HCT116 (cell line): ENCODE measurements around the gene RASSF6. TPM values are rescaled to one million over a fixed set of nuclear protein-coding genes. Genes with fewer than 3 reads are reported as not detected.

Experiments
- ATAC-seq: fragments of 200-7000 bp; cut with Tn5 transposase; 2 replicates; pipeline ENCODE4 v1.9.1; 2020; ENCODE audit warnings: mild to moderate bottlenecking, moderate library complexity
- BruUV-seq: library from RNA; stranded (reverse); fragments of 400-500 nt; replicated peaks from 2 replicates; lab custom pipeline; 2021; lab: Mats Ljungman, UMichigan
- CTCF ChIA-PET: fragments of 300-600 bp; sonication (Branson Sonifier 250); formaldehyde crosslinking; loops from one replicate; lab custom pipeline; 2021; ENCODE audit warnings: antibody characterized with exemption; lab: Charles Lee
- POLR2A ChIA-PET: fragments of 300-600, 350-600 bp; sonication (Branson Sonifier 250); formaldehyde crosslinking; loops from one replicate; lab custom pipeline; 2021; ENCODE audit warnings: antibody characterized with exemption; lab: Charles Lee
- RAD21 ChIA-PET, 2 experiments: fragments of 300-600 bp; sonication (Branson Sonifier 250); formaldehyde crosslinking; loops; one replicate each; lab custom pipeline; 2023; ENCODE audit warnings: low total read pairs in 2 of 2; ENCODE audit not compliant: uncharacterized antibody in 2 of 2, unreplicated experiment in 2 of 2, low non-redundant PET in 1 of 2; lab: Charles Lee
- DNase-seq: peaks from one replicate; pipeline ENCODE4 v3.0.0-alpha.2; 2010; ENCODE audit warnings: low read depth, low spot score
- H2AFZ ChIP-seq: fragments of 200-600 bp; shearing (Covaris generic), sonication (generic); 2 replicates; pipeline ENCODE4 v1.6.1; 2017; ENCODE audit warnings: low read depth, mixed run types, mixed read lengths, antibody characterized with exemption, low read length; ENCODE audit not compliant: poor library complexity, severe bottlenecking
- H3K27ac ChIP-seq: 2 replicates; pipeline ENCODE4 v1.5.1; 2012; ENCODE audit warnings: low read depth, low read length
- H3K27me3 ChIP-seq: fragments of 200-600 bp; sonication (generic); 2 replicates; pipeline ENCODE4 v1.6.1; 2016; ENCODE audit warnings: mixed run types, low read length, mixed read lengths; ENCODE audit not compliant: insufficient read depth
- H3K36me3 ChIP-seq, 2 experiments: fragments of 200-500 bp in 1 of 2; fragments of 200-600 bp in 1 of 2; sonication (Bioruptor generic) in 1 of 2; sonication (generic) in 1 of 2; 2 replicates each; pipeline versions ENCODE4 v1.5.1 to v1.6.1; 2014 to 2016; ENCODE audit warnings: low read length in 2 of 2, inconsistent platforms in 1 of 2, mixed read lengths in 1 of 2, mixed run types in 1 of 2; ENCODE audit not compliant: insufficient read depth in 2 of 2, control insufficient read depth in 1 of 2
- H3K4me1 ChIP-seq, 2 experiments: fragments of 200-600 bp in 1 of 2; sonication (generic) in 1 of 2; 2 replicates each; pipeline versions ENCODE4 v1.5.1 to v1.6.1; 2012 to 2017; ENCODE audit warnings: low read length in 2 of 2, inconsistent platforms in 1 of 2, mild to moderate bottlenecking in 1 of 2, mixed read lengths in 1 of 2, mixed run types in 1 of 2, moderate library complexity in 1 of 2; ENCODE audit not compliant: insufficient read depth in 2 of 2, control insufficient read depth in 1 of 2
- H3K4me2 ChIP-seq: fragments of 200-600 bp; sonication (generic); 2 replicates; pipeline ENCODE4 v1.6.1; 2017; ENCODE audit warnings: mixed run types, low read length, mixed read lengths
- H3K4me3 ChIP-seq, 2 experiments: fragments of 200-600 bp in 1 of 2; sonication (generic) in 1 of 2; replicated peaks in 1 of 2; 2 replicates each; pipeline ENCODE4 v1.5.1; 2011 to 2016; ENCODE audit warnings: low read length in 2 of 2, control low read depth in 1 of 2, low read depth in 1 of 2, mild to moderate bottlenecking in 1 of 2, mixed read lengths in 1 of 2, mixed run types in 1 of 2
- H3K79me2 ChIP-seq: fragments of 200-600 bp; sonication (generic); 2 replicates; pipeline ENCODE4 v1.6.1; 2017; ENCODE audit warnings: mild to moderate bottlenecking, mixed run types, low read length, moderate library complexity, mixed read lengths; ENCODE audit not compliant: insufficient read depth
- H3K9ac ChIP-seq: fragments of 200-600 bp; sonication (generic); 2 replicates; pipeline ENCODE4 v1.6.1; 2016; ENCODE audit warnings: low read length, mixed read lengths
- H3K9me2 ChIP-seq: fragments of 200-600 bp; sonication (generic), shearing (Covaris generic); 2 replicates; pipeline ENCODE4 v1.6.1; 2017; ENCODE audit warnings: mixed run types, mild to moderate bottlenecking, moderate library complexity; ENCODE audit not compliant: insufficient read depth
- H3K9me3 ChIP-seq, 2 experiments: fragments of 200-500 bp in 1 of 2; fragments of 200-600 bp in 1 of 2; sonication (Bioruptor generic) in 1 of 2; sonication (generic) in 1 of 2; 2 replicates each; pipeline ENCODE4 v1.6.1; 2014 to 2017; ENCODE audit warnings: low read length in 2 of 2, mixed read lengths in 2 of 2, inconsistent platforms in 1 of 2, low read depth in 1 of 2, mild to moderate bottlenecking in 1 of 2, mixed run types in 1 of 2, moderate library complexity in 1 of 2; ENCODE audit not compliant: control insufficient read depth in 1 of 2, insufficient read depth in 1 of 2
- H4K20me1 ChIP-seq: fragments of 200-600 bp; sonication (generic), shearing (Covaris generic); 2 replicates; pipeline ENCODE4 v1.6.1; 2017; ENCODE audit warnings: mixed run types, mild to moderate bottlenecking, moderate library complexity; ENCODE audit not compliant: insufficient read depth
- CBX3 ChIP-seq: IDR thresholded peaks from 2 replicates; pipeline ENCODE4 v1.6.1; 2012; ENCODE audit warnings: low read depth
- CEBPB ChIP-seq: IDR thresholded peaks from 2 replicates; pipeline ENCODE4 v1.6.1; 2012; ENCODE audit warnings: low read depth
- EGR1 ChIP-seq: IDR thresholded peaks from 2 replicates; pipeline ENCODE4 v1.6.1; 2012; ENCODE audit warnings: low read depth
- EZH2 ChIP-seq: fragments of 200-600 bp; sonication (generic); IDR thresholded peaks from 2 replicates; pipeline ENCODE4 v1.6.1; 2017; ENCODE audit warnings: antibody characterized with exemption, mixed run types
- EZH2phosphoT487 ChIP-seq: fragments of 200-600 bp; IDR thresholded peaks from 2 replicates; pipeline ENCODE4 v1.6.1; 2018; ENCODE audit warnings: antibody characterized with exemption, borderline replicate concordance
- FOSL1 ChIP-seq: IDR thresholded peaks from 2 replicates; pipeline ENCODE4 v1.6.1; 2012; ENCODE audit warnings: low read depth
- POLR2AphosphoS5 ChIP-seq: IDR thresholded peaks from 2 replicates; pipeline ENCODE4 v1.6.1; 2011; ENCODE audit warnings: mild to moderate bottlenecking, low read depth, low read length, moderate library complexity
- SIN3A ChIP-seq: IDR thresholded peaks from 2 replicates; pipeline ENCODE4 v1.6.1; 2012; ENCODE audit warnings: low read depth
- SRF ChIP-seq: IDR thresholded peaks from 2 replicates; pipeline ENCODE4 v1.6.1; 2012; ENCODE audit warnings: low read depth
- YY1 ChIP-seq: IDR thresholded peaks from 2 replicates; pipeline ENCODE4 v1.6.1; 2011; ENCODE audit warnings: low read length, low read depth, moderate library complexity, mild to moderate bottlenecking; ENCODE audit not compliant: insufficient replicate concordance; ENCODE audit errors: extremely low read depth
- ZBTB33 ChIP-seq: IDR thresholded peaks from 2 replicates; pipeline ENCODE4 v1.6.1; 2011; ENCODE audit warnings: mild to moderate bottlenecking, low read length, moderate library complexity; ENCODE audit not compliant: insufficient replicate concordance; ENCODE audit errors: extremely low read depth
- ZFX ChIP-seq: fragments of 450-650 bp; IDR thresholded peaks from 2 replicates; pipeline ENCODE4 v1.6.1; 2017
- ZNF274 ChIP-seq: fragments of 200-500 bp; sonication (Bioruptor generic); IDR thresholded peaks from 2 replicates; pipeline ENCODE4 v1.6.1; 2014; ENCODE audit warnings: mild to moderate bottlenecking, low read depth, low read length, inconsistent platforms
- intact Hi-C: fragments of 100-400 bp; cut with micrococcal nuclease; formaldehyde crosslinking; loops from 2 replicates; pipeline ENCODE4 v1.10.0; 2022
- total RNA-seq: library from RNA; stranded (reverse); gene quantifications from one replicate; pipeline ENCODE4 v1.2.1, GENCODE V29; 2021; ENCODE audit not compliant: unreplicated experiment
- TF ChIP-seq, protein P1 (sequence below), 3 experiments: fragments of 200-600 bp in 1 of 3; sonication (generic) in 1 of 3; IDR thresholded peaks in 2 of 3; conservative IDR thresholded peaks in 1 of 3; 2 replicates each; pipeline ENCODE4 v1.5.1; 2012 to 2017; ENCODE audit warnings: low read depth in 2 of 3, low read length in 2 of 3, antibody characterized with exemption in 1 of 3, borderline replicate concordance in 1 of 3, control low read depth in 1 of 3, mild to moderate bottlenecking in 1 of 3, mixed read lengths in 1 of 3, mixed run types in 1 of 3, moderate library complexity in 1 of 3; ENCODE audit not compliant: insufficient read depth in 1 of 3
- TF ChIP-seq, protein P2 (sequence below): IDR thresholded peaks from 2 replicates; pipeline ENCODE4 v1.6.1; 2012; ENCODE audit warnings: low read depth

The RASSF6 gene
- total RNA-seq, 1 experiment from 2014 or later, result 1.1 TPM

- ChIA-PET CTCF (interaction anchor here (0.9 to 1.7 kb wide), 5 partner anchors 10 to 559 kb away, joined by 3 to 9 read pairs (median 4); no protein-coding TSS in a partner anchor), RAD21 (no interaction called here), POLR2A (no interaction called here)
- intact Hi-C loops, result no loop called here
- DNase-seq (no peak), ATAC-seq (no peak)
- H3K36me3 ChIP-seq, result no peaks in the 10 kb centered on the region
- no peaks in the 10 kb centered on the region for H4K20me1 ChIP-seq
- no peaks in the 10 kb centered on the region for H3K9me3 ChIP-seq
- H3K27ac ChIP-seq, result no peak overlapping the region
- H3K4me1 ChIP-seq, result no peaks in the 10 kb centered on the region
- no peak overlapping the region for H3K9ac ChIP-seq
- no peak overlapping the region for H3K4me3 ChIP-seq
- no peaks in the 10 kb centered on the region for H3K27me3 ChIP-seq
- H3K79me2 ChIP-seq, result no peaks in the 10 kb centered on the region
- no peaks in the 10 kb centered on the region for H3K9me2 ChIP-seq
- H2AFZ ChIP-seq, result no peak overlapping the region
- TF ChIP-seq POLR2AphosphoS5 (no peak), EGR1 (no peak), CBX3 (no peak), EZH2 (no peak), ZNF274 (no peak), ZBTB33 (no peak), CEBPB (no peak), YY1 (no peak), FOSL1 (no peak), EZH2phosphoT487 (no peak), SIN3A (no peak), ZFX (no peak), SRF (no peak)
- TF ChIP-seq, protein P1, sequence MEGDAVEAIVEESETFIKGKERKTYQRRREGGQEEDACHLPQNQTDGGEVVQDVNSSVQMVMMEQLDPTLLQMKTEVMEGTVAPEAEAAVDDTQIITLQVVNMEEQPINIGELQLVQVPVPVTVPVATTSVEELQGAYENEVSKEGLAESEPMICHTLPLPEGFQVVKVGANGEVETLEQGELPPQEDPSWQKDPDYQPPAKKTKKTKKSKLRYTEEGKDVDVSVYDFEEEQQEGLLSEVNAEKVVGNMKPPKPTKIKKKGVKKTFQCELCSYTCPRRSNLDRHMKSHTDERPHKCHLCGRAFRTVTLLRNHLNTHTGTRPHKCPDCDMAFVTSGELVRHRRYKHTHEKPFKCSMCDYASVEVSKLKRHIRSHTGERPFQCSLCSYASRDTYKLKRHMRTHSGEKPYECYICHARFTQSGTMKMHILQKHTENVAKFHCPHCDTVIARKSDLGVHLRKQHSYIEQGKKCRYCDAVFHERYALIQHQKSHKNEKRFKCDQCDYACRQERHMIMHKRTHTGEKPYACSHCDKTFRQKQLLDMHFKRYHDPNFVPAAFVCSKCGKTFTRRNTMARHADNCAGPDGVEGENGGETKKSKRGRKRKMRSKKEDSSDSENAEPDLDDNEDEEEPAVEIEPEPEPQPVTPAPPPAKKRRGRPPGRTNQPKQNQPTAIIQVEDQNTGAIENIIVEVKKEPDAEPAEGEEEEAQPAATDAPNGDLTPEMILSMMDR (IDR thresholded peaks at IDR 0.05 in 2 of 3, conservative IDR thresholded peaks at IDR 0.05 in 1 of 3; ENCODE audit: borderline replicate concordance in 1 of 3, insufficient read depth in 1 of 3, low read depth in 2 of 3, low read length in 2 of 3), result no peak
- TF ChIP-seq, protein P2, sequence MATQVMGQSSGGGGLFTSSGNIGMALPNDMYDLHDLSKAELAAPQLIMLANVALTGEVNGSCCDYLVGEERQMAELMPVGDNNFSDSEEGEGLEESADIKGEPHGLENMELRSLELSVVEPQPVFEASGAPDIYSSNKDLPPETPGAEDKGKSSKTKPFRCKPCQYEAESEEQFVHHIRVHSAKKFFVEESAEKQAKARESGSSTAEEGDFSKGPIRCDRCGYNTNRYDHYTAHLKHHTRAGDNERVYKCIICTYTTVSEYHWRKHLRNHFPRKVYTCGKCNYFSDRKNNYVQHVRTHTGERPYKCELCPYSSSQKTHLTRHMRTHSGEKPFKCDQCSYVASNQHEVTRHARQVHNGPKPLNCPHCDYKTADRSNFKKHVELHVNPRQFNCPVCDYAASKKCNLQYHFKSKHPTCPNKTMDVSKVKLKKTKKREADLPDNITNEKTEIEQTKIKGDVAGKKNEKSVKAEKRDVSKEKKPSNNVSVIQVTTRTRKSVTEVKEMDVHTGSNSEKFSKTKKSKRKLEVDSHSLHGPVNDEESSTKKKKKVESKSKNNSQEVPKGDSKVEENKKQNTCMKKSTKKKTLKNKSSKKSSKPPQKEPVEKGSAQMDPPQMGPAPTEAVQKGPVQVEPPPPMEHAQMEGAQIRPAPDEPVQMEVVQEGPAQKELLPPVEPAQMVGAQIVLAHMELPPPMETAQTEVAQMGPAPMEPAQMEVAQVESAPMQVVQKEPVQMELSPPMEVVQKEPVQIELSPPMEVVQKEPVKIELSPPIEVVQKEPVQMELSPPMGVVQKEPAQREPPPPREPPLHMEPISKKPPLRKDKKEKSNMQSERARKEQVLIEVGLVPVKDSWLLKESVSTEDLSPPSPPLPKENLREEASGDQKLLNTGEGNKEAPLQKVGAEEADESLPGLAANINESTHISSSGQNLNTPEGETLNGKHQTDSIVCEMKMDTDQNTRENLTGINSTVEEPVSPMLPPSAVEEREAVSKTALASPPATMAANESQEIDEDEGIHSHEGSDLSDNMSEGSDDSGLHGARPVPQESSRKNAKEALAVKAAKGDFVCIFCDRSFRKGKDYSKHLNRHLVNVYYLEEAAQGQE, result no peak
- TF ChIP-seq, all 23 proteins: peak for 0
- no TSS peak for BruUV-seq
- no peak overlapping the region for H3K4me2 ChIP-seq
These were observed 44.6 kb downstream of the RASSF6 start for GRCh38 chr4:73575660-73576059.
